GM06990 (cell line): Measurements from ENCODE around the gene MTCL1.

Source experiments
- DNase-seq: peaks from one replicate; pipeline ENCODE4 v3.0.0-alpha.2; 2011; ENCODE audit not compliant: insufficient read length; ENCODE audit errors: extremely low read depth
- H3K27me3 ChIP-seq: replicated peaks from 2 replicates; pipeline ENCODE4 v1.6.0; 2011; ENCODE audit warnings: low read length; ENCODE audit not compliant: control insufficient read depth, insufficient read depth
- H3K36me3 ChIP-seq: 2 replicates; pipeline ENCODE4 v1.5.1; 2011; ENCODE audit warnings: low read length; ENCODE audit not compliant: control insufficient read depth, insufficient read depth
- H3K4me3 ChIP-seq: replicated peaks from 2 replicates; pipeline ENCODE4 v1.5.1; 2011; ENCODE audit warnings: low read depth, mild to moderate bottlenecking, control low read depth, low read length
- CTCF ChIP-seq: IDR thresholded peaks from 2 replicates; pipeline ENCODE4 v1.5.1; 2011; ENCODE audit warnings: low read length, control low read depth, mild to moderate bottlenecking, inconsistent platforms; ENCODE audit not compliant: insufficient read depth, poor library complexity, severe bottlenecking

Gene MTCL1

GRCh38 chr18:8826971-8827370, 121.6 kb downstream of the MTCL1 start:
- no peak for DNase-seq
- Histone ChIP-seq H3K27me3 (no peaks in the 10 kb centered on the region; the same call in 1 of the 2 replicates), H3K36me3 (no peaks in the 10 kb centered on the region), H3K4me3 (no peak overlapping the region)
- no peak for TF ChIP-seq CTCF

DNA sequence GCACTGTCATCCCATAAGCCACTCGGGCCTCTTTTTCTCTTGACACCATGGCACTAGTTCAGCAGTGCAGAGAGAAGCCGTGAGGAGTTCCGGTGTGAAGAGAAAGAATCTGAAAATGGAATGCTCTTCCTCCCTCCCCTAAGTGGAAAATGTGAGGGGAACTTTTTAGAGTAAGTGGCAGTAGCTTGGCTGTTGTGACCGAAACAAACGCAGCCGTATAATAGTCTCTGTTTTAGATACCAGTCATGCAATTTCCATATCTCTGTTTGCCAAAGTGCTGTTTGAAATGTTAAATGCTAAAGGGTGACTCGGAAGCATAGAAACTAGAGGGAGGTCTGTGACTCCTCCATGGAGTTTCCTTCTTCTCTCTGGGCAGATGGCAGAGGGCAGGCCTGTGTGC, 122.9 kb downstream of the MTCL1 start:
- Histone ChIP-seq H3K27me3 (no peaks in the 10 kb centered on the region; the same call in 1 of the 2 replicates), H3K36me3 (no peaks in the 10 kb centered on the region), H3K4me3 (no peak overlapping the region)
- no peak for DNase-seq
- no peak for TF ChIP-seq CTCF

DNA sequence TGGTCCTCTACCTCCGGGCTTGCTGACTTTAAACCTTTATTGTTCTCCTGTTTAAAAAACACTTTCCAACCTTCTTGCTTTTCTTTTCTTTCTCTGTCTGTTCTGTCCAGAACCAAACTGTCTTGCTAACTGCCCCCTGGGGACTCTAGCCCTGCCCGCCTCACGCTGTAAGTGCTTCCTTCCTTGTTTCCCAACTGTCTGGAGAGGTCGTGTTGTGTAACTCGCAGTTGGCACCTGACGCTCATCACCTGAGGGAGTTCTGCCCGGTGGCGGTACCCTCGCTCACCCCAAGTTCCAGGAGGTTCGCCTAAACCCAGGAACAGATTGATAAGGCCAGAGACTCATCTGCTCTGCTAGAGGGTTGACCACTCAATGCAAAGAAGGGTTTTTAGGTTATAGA, 123.4 kb downstream of the MTCL1 start:
- H3K36me3 ChIP-seq = no peaks in the 10 kb centered on the region
- no peak overlapping the region for H3K4me3 ChIP-seq
- H3K27me3 ChIP-seq = no peaks in the 10 kb centered on the region; the same call in 1 of the 2 replicates
- no peak for TF ChIP-seq CTCF
- DNase-seq = no peak

GRCh38 chr18:8830067-8831060, 125.0 kb downstream of the MTCL1 start:
- H3K4me3 ChIP-seq = no peak overlapping the region
- DNase-seq = no peak
- no peak for TF ChIP-seq CTCF
- no peaks in the 10 kb centered on the region for H3K36me3 ChIP-seq
- H3K27me3 ChIP-seq = no peaks in the 10 kb centered on the region; the same call in 1 of the 2 replicates

- Histone ChIP-seq H3K4me3 (no peak overlapping the region), H3K27me3 (no peaks in the 10 kb centered on the region; the same call in 1 of the 2 replicates), H3K36me3 (no peaks in the 10 kb centered on the region)
- no peak for DNase-seq
- TF ChIP-seq CTCF = no peak
These were observed 125.8 kb downstream of the MTCL1 start for GRCh38 chr18:8831112-8831511.

DNA sequence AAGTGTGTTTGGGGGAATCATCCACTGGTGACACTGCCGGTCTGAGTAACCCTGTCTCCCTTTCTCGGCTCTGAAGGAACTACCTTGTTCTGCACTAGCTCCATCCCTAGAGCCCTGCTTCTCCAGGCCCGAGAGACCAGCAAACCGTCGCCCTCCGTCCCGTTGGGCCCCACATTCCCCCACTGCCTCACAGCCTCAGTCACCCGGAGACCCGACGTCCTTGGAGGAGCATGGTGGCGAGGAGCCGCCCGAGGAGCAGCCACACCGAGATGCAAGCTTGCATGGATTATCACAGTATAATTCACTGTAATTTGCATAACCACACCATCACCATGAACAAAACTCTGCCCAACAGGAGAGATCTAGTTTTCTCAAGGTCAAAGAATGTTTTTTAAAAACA, 126.2 kb downstream of the MTCL1 start:
- no peak overlapping the region for H3K4me3 ChIP-seq
- H3K36me3 ChIP-seq = no peaks in the 10 kb centered on the region
- TF ChIP-seq CTCF = no peak
- H3K27me3 ChIP-seq = no peaks in the 10 kb centered on the region; the same call in 1 of the 2 replicates
- DNase-seq = no peak
